GM10266 (cell line): ENCODE measurements around the gene SMARCA2.

Experiments
- DNase-seq: peaks from one replicate; pipeline ENCODE4 v3.0.0; 2012; ENCODE audit errors: extremely low spot score
- CTCF ChIP-seq: IDR thresholded peaks from 2 replicates; pipeline ENCODE4 v1.5.1; 2012; ENCODE audit warnings: mild to moderate bottlenecking, low read depth; ENCODE audit not compliant: control insufficient read depth, insufficient read depth; ENCODE audit errors: missing control alignments

Gene SMARCA2

GRCh38 chr9:2021731-2022130 lies 6.6 kb downstream of the SMARCA2 start:
- no peak for TF ChIP-seq CTCF
- DNase-seq = no peak

GRCh38 chr9:2022560-2022959 lies 7.4 kb downstream of the SMARCA2 start:
- TF ChIP-seq CTCF = no peak
- DNase-seq = no peak

GRCh38 chr9:2023042-2023441 lies 7.9 kb downstream of the SMARCA2 start:
- no peak for TF ChIP-seq CTCF
- DNase-seq = no peak

GRCh38 chr9:2023532-2023931 lies 8.4 kb downstream of the SMARCA2 start:
- no peak for TF ChIP-seq CTCF

GRCh38 chr9:2024888-2025782 lies 10.0 kb downstream of the SMARCA2 start:
- DNase-seq = no peak
- TF ChIP-seq CTCF = no peak

More at GRCh38 chr9:2023532-2023931, 8.4 kb downstream of the SMARCA2 start:
- no peak for DNase-seq

GRCh38 chr9:2026220-2026997 lies 11.3 kb downstream of the SMARCA2 start:
- no peak for TF ChIP-seq CTCF
- DNase-seq = no peak
